KOPT-K1 (cell line): ENCODE data around the gene GRK5.

Experiments used
- H3K27ac ChIP-seq: fragments of 200-600 bp; sonication (generic); 2 replicates; pipeline ENCODE4 v1.5.1; 2016; ENCODE audit warnings: antibody characterized with exemption, mild to moderate bottlenecking, low read depth, low read length; ENCODE audit not compliant: poor library complexity, severe bottlenecking
- H3K36me3 ChIP-seq: fragments of 200-600 bp; sonication (generic); 2 replicates; pipeline ENCODE4 v1.5.1; 2017; ENCODE audit warnings: antibody characterized with exemption, mild to moderate bottlenecking, low read length, moderate library complexity; ENCODE audit not compliant: insufficient read depth
- H3K9me3 ChIP-seq: fragments of 200-600 bp; sonication (generic); 2 replicates; pipeline ENCODE4 v1.5.1; 2017; ENCODE audit warnings: antibody characterized with exemption, low read length, mild to moderate bottlenecking; ENCODE audit not compliant: insufficient read depth, poor library complexity, severe bottlenecking

GRK5 gene

DNA sequence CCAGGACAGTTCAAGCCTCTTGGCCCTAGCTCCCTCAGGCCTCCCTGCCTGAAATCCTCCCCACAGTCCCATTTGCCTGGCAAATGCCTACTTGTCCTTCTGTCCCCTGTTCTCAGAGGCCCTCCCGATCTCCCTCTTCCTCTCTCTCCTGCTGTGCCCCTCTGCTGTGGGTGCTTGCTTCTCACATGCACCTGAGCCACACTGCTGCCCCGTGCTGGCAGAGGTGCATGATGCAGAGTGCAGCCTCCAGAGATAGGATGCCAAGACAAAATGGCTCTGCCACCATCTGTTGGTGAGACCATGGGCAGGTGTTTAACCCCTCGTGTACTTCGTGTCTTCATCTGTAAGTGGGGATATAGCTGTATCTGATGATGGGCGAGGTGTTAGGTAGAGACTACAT lies 176.8 kb downstream of the GRK5 start:
- Histone ChIP-seq H3K36me3 (peaks cover 27% of the 10 kb centered on the region; the same call in 1 of the 2 replicates), H3K9me3 (no peaks in the 10 kb centered on the region), H3K27ac (peak overlapping the region; percentile 37)

DNA sequence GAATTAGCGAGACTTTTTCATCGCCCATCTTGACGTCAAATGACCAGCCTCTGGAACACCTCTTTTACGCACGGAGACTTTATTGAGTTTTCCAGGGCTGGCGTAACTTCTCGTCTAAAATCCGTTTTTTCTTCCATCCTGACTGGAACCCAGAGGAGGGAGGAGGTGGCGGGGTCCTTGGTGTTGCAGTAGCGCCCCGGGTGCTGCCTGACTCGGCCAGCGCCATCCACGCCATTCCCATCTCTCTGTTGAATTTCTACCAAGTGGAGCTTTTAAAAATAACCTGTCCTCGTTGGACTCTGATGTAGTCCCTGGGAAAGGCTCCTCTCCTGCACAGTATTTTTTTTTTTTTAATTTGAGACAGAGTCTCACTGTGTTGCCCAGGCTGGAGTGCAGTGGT lies 179.3 kb downstream of the GRK5 start:
- Histone ChIP-seq H3K27ac (no peak overlapping the region), H3K9me3 (no peaks in the 10 kb centered on the region), H3K36me3 (peaks cover 14% of the 10 kb centered on the region; the same call in 1 of the 2 replicates)

- H3K9me3 ChIP-seq: no peaks in the 10 kb centered on the region
- H3K27ac ChIP-seq: no peak overlapping the region
- peaks cover 4% of the 10 kb centered on the region; the same call in 1 of the 2 replicates for H3K36me3 ChIP-seq
Measured at GRCh38 chr10:119388849-119389345, 181.5 kb downstream of the GRK5 start.

- Histone ChIP-seq H3K36me3 (peaks cover 1% of the 10 kb centered on the region; the same call in 1 of the 2 replicates), H3K27ac (no peak overlapping the region), H3K9me3 (no peaks in the 10 kb centered on the region)
Measured at GRCh38 chr10:119391440-119392251, 184.3 kb downstream of the GRK5 start.

DNA sequence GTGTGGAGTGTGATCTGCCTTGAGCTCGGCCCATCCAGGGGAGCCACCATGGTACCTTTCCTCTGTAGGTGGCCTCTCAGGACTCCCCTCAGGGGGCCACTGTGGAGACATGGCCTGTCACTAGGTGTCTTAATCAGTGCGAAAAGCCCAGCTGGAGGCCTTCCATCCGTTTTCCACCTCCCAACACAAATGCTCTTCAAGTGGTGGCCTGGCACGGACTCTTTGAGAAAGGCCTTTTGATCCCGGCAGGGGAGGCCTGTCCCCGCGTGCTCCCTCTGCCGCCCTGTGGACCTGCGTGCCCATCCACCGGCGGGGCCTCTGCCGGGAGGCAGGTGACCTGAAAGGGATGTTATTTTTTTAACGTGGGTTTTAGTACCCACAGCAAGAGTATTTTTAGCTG lies 185.6 kb downstream of the GRK5 start:
- H3K27ac ChIP-seq: no peak overlapping the region
- H3K9me3 ChIP-seq: no peaks in the 10 kb centered on the region
- peaks cover 15% of the 10 kb centered on the region for H3K36me3 ChIP-seq

DNA sequence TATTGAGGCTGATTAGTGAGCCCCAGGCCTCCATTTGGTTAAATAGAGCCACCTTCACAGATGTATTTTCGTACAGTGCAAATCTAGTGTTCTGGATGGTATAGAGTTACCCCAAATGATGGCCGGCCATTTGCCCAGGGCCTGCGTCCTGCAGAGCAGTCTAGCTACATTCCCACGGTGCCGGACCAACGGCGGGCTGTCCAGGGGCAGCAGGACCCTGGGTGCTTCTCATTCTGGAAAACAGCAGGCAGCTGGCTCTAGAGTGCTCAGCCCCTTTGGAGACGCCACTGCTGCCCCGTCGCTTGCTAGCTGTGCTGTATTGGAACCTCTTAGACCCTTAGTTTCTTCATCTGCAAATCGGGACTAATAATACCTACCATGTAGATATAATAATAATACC lies 186.1 kb downstream of the GRK5 start:
- Histone ChIP-seq H3K27ac (no peak overlapping the region), H3K36me3 (peaks cover 17% of the 10 kb centered on the region)

GRCh38 chr10:119393845-119394244 lies 186.5 kb downstream of the GRK5 start:
- H3K27ac ChIP-seq: no peak overlapping the region
- peaks cover 17% of the 10 kb centered on the region for H3K36me3 ChIP-seq
- no peaks in the 10 kb centered on the region for H3K9me3 ChIP-seq

More for the DNA sequence above, 186.1 kb downstream of the GRK5 start:
- no peaks in the 10 kb centered on the region for H3K9me3 ChIP-seq

- Histone ChIP-seq H3K36me3 (peaks cover 26% of the 10 kb centered on the region), H3K27ac (no peak overlapping the region)
Measured at GRCh38 chr10:119394657-119395279, 187.4 kb downstream of the GRK5 start.

DNA sequence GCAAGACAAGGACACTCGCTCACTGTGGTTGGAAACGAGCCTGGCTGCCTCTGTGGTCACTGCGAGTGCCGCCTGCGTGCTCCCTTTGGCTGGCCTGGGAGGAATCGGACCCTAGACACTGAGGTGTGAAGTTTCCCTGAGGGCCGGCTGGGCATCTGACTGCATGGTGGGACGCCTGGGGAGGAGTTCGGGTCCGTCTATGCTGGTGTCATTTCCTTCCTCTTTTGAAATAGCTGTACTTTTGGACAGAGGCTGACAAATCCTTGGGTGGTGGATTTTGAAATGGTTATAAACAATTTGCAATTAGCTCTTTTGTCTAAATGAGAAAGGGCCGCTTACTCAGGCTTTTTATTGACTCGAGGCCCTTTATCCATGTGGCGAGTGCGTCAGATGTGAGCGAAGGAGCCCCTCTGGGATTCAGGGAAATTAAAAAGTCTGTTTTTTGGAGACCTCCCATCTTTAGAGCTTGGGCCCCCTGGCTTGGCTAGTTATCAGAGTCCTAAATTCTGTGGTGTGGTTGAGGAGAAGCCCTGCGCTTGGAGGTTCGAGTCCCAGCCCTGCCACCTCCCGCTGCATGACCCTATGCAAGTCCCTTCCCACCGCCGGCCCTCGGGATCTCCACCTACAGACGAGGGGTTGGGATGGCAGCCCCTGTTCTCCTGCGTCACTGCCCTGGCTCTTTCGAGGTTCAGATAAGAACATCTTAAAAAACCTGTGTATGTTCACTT lies 188.1 kb downstream of the GRK5 start:
- Histone ChIP-seq H3K36me3 (peaks cover 30% of the 10 kb centered on the region), H3K9me3 (no peaks in the 10 kb centered on the region), H3K27ac (no peak overlapping the region)

More at GRCh38 chr10:119394657-119395279, 187.4 kb downstream of the GRK5 start:
- H3K9me3 ChIP-seq: no peaks in the 10 kb centered on the region

- Histone ChIP-seq H3K9me3 (no peaks in the 10 kb centered on the region), H3K27ac (peak overlapping the region; percentile 7), H3K36me3 (peaks cover 36% of the 10 kb centered on the region)
Measured at GRCh38 chr10:119396008-119396708, 188.8 kb downstream of the GRK5 start.

GRCh38 chr10:119396709-119397071 lies 189.3 kb downstream of the GRK5 start:
- Histone ChIP-seq H3K36me3 (peaks cover 36% of the 10 kb centered on the region), H3K9me3 (no peaks in the 10 kb centered on the region), H3K27ac (no peak overlapping the region)

- H3K9me3 ChIP-seq: no peaks in the 10 kb centered on the region
- no peak overlapping the region for H3K27ac ChIP-seq
- H3K36me3 ChIP-seq: peaks cover 41% of the 10 kb centered on the region
Measured at GRCh38 chr10:119397416-119397815, 190.0 kb downstream of the GRK5 start.

GRCh38 chr10:119398996-119399395 lies 191.6 kb downstream of the GRK5 start:
- Histone ChIP-seq H3K9me3 (no peaks in the 10 kb centered on the region), H3K36me3 (peaks cover 41% of the 10 kb centered on the region), H3K27ac (no peak overlapping the region)

DNA sequence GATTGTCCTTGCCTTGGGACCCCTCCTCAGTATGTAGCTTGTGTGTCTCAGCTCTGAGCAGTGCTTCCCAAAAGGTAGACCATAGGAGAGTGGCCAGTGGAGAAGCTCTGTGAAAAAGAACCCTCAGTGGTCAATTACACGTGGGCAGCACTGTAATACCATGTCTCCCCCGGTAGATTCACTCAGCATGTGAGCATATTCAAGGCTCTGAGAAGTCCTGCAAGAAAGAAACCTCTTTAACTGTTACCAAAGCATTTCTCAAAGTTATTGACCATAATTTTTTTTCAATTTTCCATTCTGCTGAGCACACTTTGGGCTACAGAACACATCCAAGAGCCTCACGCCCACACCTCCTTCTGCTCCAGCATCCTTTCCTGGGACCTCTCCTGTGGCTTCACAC lies 192.1 kb downstream of the GRK5 start:
- Histone ChIP-seq H3K36me3 (peaks cover 41% of the 10 kb centered on the region), H3K27ac (no peak overlapping the region), H3K9me3 (no peaks in the 10 kb centered on the region)
